22Rv1 (cell line): ENCODE results near the gene NSUN3.

Source experiments
- ZFX ChIP-seq: fragments of 450-650 bp; IDR thresholded peaks from 2 replicates; pipeline ENCODE4 v1.6.1; 2017; ENCODE audit warnings: antibody characterized with exemption, borderline replicate concordance
- TF ChIP-seq, protein P1 (sequence below): fragments of 450-650 bp; IDR thresholded peaks from 2 replicates; pipeline ENCODE4 v1.5.1; 2017; ENCODE audit warnings: mild to moderate bottlenecking

DNA sequence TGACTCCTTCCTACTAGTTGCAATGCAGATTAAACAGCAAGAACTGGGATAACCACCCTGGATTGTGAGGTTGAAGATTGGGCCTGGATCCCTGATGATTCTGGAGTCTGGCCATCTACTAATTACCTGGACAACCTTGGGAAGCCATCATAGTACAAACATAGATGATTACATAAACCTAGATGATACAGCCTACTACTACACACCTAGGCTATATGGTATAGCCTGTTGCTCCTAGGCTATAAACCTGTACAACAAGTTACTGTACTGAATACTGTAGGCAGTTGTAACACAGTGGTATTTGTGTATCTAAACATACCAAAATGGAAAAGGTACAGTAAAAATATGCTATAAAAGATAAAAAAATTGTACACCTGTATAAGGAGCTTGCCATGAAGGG is 48.0 kb downstream of the NSUN3 start:
- TF ChIP-seq, protein P1, sequence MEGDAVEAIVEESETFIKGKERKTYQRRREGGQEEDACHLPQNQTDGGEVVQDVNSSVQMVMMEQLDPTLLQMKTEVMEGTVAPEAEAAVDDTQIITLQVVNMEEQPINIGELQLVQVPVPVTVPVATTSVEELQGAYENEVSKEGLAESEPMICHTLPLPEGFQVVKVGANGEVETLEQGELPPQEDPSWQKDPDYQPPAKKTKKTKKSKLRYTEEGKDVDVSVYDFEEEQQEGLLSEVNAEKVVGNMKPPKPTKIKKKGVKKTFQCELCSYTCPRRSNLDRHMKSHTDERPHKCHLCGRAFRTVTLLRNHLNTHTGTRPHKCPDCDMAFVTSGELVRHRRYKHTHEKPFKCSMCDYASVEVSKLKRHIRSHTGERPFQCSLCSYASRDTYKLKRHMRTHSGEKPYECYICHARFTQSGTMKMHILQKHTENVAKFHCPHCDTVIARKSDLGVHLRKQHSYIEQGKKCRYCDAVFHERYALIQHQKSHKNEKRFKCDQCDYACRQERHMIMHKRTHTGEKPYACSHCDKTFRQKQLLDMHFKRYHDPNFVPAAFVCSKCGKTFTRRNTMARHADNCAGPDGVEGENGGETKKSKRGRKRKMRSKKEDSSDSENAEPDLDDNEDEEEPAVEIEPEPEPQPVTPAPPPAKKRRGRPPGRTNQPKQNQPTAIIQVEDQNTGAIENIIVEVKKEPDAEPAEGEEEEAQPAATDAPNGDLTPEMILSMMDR, result no peak
- no peak for TF ChIP-seq ZFX
